HG03521 (cell line): ENCODE data around the gene KIF1A.

ENCODE experiments used
- ATAC-seq: cut with Tn5 transposase; IDR thresholded peaks from one replicate; pipeline ENCODE4 v1.9.1; 2021; ENCODE audit warnings: mild to moderate bottlenecking, moderate library complexity; ENCODE audit not compliant: unreplicated experiment

KIF1A gene

DNA sequence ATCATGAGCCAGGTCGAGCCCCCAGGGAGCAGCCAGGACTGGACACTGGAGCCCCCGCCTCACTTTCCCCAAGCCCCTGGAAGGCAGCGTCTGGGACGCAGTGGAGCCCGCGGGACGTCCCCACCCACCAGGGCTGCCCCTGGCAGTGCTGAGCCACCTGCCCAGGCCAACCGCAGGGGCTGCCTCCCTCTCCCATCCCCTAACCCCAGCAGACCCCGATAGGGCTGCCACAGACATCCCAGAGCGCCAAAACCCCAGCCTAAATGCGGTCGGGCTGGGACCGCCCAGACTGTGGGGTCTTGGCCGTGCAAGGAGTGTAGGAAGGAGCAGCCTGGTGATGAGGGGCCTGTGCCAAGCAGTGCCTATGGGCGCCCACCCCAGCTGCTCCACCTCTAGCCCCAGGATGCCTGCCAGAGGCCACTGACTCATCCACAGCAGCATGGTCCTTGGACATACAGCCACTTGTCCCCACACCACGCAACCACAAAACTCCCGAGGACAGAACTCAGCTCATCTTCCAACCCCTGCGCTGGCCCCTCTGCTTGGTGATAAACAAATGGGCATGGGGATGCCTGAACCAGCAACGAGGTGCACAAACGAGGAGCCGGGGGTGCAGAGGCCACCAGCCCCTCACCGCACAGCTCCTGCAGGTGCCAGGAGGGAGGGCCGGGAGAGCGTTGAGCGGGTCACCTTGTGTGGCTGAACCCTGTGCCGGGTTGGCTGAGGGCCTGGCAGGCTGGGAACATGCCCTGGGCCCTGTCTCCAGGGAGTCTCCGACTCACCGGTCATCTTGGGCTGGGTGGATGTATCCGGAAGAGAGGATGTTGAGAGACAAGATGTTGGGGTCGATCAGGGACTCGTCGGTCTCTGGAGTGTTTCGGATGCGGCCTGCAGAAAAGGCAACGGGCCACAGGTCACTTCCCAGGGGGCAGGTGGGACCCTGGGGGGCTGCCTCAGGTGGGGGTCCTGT lies 83.5 kb downstream of the KIF1A start:
- ATAC-seq, result no peak

DNA sequence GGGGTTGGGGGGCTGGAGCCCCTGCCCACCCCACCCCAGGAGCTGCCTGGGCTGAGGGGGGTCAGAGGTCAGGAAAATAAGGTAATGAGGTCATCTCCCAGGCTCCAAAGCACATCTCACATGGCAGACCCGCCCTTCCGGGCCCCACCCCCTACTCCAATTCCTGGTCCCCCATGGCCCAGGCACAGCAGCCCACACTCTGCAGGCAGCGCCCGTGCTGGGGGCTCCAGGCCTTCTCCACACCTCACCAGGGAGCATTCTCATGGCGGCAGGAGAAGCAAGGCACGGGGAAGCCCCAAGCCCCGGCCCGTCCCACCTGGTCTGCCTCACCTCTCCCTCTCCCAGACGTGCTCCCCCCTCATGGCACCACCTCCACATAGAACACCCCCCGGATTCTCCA lies 84.5 kb downstream of the KIF1A start:
- ATAC-seq, result no peak

DNA sequence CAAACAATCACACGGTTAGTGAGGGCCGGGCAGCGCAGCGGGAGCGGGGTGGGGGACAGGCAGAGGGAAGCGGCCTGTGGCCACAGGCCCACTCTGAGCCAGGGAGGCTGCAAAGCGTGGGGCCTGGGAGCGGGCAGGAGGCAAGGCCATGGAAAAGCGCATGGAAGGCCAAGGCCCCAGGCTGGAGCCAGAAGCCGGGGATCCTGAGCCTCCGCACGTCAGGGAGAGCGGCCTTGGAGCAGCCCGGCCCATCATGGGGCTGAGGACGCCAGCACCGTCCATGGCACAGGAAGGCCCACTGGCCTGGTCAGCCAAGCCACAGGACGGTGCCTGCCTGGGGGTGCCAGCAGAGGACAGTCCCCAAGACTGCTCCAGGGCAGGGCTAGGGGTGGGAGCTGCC lies 85.3 kb downstream of the KIF1A start:
- ATAC-seq, result no peak

DNA sequence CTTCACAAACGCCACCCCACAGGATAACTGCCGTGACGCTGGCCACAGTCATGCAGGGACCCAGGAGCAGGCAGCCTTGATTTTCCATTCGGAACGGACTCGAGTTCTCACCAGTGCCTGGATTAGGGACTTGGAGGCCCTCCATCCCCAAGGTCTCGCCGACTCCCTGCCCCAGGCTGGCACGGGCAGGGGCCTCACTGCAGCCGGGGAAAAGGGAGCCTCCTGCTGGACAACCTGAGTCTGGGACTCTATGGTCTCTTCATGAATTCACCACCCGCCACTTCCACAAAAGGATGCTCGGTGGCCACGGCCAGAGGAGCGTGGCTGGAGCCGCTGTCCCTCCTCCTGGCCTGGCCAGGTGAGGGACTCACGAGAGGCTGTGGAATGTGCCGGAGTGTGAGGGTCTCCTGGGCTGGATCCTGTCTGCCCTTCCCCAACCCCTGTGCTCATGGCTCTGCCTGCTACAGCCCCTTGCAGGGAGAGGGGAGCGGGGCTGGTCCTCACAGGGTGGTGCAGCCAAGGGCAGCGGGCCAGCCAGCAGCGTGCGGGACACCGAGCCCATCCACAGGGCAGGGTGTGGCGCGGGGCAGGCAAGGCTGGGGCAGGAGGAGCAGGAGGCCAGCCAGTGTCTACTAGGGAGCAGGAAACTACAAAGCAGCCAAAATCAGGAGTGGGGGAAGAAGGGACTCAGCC lies 86.1 kb downstream of the KIF1A start:
- ATAC-seq, result no peak

DNA sequence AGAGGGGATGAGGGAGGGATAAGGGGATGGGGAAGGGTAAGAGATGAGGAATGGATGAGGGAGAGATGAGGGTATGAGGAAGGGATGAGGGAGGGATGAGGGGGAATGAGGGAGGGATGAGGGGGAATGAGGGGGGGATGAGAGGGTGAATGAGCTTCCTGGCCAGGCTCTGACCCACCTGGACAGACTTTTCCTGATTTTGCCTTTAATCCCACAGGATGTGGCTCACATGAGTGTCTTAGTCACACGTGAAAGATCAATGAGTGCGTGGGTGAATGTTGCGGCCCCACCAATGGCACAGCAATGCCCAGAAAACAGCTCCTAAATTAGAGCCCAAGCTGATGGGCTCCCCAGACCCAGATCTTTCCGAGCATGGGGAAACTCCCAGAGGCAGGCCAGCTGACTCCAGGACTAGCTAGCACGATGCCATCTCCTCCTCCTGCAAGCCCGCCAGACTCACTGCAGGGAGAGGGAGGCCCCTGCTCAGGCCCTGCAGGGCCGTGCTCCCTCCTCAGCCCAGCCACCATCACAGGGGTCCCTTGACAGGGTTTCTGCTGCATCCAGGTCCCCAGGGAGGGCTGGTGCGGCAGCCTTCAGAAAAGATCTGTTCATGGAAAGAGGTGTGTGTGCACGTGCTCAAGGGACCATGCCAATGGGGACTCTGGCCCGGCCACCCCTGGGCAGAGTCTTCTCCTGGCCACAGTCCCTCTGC lies 87.0 kb downstream of the KIF1A start:
- no peak for ATAC-seq

DNA sequence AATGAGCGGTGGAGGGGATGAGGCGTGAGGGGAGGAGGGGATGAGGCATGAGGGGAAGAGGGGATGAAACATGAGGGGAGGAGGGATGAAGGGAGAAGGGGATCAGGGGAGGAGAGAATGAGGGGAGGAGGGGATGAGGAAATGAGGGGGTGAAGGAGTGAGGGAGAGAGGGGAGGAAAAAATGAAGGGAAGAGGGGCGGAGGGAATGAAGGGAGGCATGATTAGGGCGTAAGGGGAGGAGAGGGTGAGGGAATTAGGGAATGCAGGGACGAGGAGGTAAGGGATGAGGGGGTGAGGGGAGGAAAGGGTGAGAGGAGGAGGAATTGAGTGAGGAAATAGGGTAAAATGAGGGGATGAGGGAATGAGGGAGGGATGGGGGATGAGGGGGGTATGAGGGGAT lies 87.8 kb downstream of the KIF1A start:
- no peak for ATAC-seq

DNA sequence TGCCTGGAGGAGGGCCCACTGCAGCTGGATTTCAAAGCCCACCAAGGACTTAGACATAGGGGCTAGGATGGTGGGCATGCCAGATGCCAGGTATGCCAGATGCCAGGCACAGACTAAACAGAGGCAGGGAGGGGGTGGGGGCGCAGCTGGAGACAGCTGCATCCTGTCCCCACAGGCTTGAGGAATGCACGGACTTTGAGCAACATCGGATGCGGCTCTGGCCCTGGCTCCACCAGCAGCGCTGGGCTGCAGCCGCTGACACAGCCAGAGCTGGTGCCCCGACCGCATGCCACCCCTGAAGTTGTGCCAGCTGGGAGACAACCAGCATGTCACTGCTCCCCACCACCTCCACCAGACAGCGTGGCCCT lies 88.9 kb downstream of the KIF1A start:
- ATAC-seq, result no peak

DNA sequence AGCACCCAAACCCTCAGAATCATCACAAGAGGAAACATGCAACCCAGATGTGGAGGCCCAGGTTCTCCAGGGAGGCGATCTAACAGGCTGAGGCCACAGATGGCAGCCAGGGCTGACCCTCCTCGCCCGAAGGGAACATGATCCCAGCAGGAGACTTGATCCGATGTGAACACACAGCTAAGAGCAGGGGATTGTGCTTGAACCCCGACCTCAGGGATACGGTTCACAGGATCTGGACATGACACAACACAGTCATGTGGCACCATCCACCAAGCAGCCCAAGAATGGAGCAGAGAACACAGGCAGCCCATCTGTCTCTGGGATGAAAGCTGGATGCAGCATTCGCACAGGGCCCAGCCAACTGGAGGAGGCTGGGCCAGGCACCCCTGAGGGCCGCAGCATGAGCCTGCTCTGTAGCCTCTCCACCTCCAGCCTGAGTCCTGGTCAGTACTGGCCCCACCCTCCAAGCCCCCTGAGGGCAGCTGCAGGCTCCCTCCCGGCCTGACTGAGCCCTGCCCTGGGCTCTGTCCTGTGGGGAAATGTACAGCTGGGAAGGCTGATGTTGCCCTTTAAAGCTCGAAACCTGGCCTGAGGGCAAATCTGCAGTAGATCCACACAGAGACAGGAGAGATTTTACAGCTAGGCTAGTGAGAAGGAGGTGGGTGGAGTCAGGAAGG lies 89.4 kb downstream of the KIF1A start:
- no peak for ATAC-seq

DNA sequence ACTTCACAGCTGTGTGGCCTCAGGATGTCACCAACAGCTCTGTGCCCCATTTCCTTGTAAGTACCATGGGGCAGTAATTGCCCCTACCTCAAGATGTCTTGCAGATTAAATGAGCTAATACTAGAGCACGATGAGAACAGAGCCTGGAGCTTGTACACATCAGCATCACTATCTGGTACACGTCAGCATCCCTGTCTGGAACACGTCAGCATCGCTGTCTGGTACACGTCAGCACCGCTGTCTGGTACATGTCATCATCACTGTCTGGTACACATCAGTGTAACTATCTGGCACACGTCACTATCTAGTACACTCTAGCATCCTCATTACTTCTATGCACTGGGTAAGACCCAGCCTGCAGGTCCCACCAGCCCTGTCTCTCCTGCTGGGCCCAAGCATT lies 91.2 kb downstream of the KIF1A start:
- ATAC-seq, result no peak

DNA sequence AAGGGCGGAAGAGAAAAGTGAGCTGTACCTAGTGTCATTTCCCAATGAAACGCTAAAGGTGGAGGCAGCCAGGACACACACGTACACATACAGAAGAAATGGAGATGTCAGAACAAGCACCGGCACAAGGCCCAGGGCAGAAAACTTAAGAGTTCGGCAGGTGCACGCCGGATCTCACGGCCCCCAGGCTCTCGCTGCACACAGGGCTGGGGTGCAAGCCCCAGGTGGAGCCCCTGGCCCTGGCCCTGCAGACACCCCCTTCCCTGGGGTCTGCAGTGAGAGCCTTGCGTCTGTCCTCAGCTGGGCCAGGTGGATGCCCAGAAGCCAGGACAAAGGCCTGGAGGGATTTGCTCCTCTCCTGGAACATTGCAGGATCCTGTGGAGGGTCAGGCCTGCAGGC lies 91.7 kb downstream of the KIF1A start:
- ATAC-seq, result no peak

DNA sequence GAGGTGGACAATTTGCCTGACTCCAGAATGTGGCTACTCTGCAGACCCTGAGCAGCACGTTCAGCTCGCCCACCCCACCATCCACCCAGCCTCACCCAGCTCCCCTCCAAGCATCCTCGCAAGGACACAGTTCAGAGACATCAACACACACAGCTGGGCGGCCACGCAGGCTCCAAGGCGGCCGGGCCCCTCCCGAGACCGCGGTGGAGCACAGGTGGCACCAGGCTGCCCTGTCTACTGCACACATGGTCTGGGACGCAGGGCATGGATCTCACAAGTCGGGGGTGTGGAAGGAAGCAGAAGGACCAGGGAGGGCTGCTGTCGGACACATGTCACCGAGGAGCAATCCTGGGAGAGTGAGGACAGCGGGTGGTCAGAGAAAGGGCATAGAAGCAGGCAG lies 92.1 kb downstream of the KIF1A start:
- no peak for ATAC-seq

DNA sequence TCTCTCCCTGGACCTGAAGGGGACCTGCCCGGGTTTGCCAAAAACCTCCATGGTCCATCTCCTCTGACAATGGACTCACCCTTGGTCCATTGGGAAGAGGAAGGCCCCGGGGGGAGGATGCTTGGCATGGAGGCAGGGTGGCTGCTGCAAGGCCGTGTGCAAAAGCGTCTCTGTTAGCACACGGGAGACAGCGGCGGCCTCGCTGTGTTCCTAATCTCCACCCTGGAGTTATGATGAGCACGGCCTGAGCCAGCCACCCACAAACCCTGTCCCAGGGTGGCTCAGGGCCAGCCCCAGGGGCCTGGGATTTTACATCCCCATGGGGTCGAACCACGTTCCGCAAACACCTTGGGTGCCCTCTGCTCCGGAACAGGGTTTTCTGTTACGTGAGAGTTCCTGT lies 92.6 kb downstream of the KIF1A start:
- no peak for ATAC-seq

DNA sequence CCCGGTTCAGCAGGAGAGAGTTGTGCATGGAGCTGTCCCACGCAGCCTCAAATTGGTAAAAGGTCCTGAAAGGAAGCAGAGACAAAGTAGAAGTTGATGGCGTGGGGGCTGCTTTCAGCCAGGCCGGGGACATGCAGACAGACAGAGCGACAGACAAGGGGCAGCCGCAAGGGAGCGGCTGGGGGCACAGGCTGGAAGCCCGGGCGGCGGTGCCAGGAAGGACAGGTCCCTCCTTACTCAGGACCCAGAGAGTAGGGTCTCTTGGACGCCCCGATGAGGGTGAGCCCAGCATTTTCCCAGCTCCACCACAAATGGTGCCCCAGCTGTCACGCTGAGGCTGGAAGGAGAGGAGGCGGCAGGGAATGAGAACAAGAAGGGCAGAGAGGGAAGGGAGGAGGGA lies 93.1 kb downstream of the KIF1A start:
- no peak for ATAC-seq

DNA sequence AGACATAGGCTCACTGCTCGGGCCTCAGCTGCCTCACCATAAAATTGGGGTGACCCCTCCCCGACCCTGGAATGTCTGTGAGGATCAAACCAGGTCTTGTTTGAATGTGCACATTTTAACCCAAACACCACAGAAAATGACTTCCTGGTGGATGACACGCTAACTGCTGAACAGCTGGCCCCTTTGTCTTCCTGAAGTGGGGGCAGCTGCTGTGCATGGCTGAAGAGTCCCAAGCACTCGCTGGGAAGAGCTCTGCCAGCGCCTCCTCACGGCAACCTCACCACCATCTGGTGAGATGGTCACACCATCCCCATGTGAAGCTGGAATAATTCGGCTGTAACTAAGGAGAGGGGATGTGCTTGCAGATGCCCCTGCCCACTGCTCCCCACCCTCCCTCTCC lies 94.3 kb downstream of the KIF1A start:
- no peak for ATAC-seq

DNA sequence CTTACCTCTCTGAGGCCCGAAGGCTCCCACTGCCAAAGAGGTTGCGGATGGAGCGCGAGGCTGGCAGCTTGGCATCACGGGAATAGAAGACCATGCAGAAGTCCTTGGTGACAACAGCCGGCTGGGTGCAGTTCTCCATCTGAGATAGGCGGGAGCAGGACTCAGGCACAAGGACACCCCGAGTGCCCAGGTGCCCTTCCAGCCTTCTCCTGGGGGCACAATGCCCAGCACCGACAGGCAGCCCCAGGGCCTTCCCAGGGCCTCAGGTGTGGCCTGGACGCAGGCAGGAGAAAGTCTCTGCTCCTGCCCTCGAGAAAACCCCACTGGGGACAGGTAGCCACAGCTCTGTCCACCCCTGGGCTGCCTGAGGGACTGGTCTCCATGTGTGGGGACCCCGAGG lies 94.8 kb downstream of the KIF1A start:
- no peak for ATAC-seq

DNA sequence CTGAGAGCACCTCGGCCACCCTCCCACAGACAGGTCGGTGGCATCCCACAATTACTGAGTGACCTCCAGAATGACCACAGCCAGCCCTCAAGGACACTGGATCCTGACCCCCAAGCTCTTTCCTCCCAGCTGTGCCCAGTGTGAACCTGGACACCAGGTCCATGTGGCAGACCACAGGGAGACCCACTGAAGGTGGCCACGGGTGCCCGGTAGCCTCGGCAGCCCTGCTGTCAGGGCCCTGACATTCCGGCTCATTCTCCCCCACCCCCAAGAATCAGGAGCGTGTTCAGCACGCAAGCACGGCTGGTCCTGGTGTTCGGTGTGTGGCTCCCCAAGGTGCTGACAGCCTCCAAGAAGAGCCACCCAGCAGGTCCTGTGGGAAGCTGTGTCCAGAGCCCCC lies 95.6 kb downstream of the KIF1A start:
- ATAC-seq, result no peak

DNA sequence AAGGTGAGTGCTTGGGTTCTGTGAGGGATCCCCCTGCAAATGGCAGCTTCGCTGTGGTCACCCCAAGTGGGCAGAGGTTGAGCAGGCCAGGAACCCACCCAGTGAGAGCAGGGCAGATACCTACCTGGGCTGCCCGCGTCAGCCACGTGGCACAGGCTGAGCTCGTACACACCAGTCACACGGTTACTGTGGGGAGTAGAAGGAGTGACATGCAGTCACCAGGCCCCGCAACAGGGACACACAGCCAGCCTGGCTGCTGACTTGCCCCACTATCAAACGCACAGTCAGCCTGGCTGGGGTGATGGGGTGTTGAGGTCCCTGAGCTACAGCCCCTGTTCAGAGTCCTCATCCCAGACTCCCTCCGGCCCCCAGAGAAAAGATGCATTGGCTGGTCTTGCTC lies 96.2 kb downstream of the KIF1A start:
- no peak for ATAC-seq

DNA sequence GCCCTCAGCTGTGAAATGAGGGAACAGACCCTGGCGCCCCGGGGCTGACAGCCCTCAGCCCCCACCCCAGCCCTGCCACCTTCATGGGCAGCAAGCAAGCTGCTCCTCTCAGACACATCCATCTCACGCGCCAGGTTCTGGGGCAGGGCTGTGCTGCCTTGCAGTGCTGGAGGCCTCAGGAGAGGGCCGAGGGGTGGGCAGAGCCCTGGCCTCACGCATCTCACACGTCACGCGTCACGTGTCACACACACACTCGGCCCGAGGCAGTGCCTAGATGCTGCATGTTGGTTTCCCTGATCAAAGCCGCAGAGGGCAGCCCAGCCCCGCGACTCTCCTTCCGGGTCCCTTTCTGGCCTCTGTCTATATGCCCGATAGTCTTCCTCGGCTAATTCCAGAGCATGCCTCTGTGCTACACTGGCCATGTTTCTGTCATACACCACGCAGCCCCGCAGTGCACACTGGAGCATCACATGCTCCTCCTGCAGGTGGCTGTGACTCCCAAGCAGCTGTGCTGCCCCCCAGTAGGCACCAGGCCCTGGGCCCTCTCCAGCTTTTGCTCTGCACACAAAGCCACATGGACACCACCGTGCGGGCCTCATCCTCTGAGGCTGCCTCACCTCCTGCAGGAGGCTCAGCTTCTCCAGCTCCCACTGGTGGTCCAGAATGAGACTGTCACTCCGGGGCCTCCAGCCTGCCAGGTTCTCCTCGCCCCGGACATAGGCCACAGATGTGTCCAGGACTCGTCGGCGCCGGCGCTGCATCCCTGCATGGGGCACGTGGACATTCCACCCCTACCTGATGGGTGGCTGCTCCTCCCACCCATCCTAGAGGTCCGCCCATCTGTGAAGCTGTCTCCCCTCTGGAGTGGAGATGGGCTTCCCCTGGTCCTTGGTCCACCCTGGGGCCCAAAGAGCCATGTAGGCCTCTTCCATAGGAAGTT lies 97.0 kb downstream of the KIF1A start:
- no peak for ATAC-seq

DNA sequence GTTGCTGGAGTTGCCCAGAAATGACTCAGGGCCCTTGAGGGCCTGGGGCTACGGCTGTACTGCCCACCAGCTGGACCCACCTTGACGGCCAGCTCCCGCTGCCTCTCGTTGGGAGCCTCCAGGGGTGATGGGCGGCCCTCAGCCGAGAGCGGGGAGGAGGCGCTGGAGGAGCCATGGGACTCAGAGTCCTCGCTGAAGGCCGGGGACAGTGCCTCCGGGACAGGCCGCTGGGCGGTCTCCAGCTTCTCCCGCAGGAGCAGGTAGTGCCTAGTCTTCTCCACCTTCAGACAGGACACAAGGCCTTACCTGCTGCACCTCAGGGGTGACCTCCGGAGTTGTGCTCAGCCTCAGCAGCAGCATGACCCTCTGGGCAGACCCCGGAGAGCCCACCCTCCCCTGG lies 97.6 kb downstream of the KIF1A start:
- ATAC-seq, result no peak

DNA sequence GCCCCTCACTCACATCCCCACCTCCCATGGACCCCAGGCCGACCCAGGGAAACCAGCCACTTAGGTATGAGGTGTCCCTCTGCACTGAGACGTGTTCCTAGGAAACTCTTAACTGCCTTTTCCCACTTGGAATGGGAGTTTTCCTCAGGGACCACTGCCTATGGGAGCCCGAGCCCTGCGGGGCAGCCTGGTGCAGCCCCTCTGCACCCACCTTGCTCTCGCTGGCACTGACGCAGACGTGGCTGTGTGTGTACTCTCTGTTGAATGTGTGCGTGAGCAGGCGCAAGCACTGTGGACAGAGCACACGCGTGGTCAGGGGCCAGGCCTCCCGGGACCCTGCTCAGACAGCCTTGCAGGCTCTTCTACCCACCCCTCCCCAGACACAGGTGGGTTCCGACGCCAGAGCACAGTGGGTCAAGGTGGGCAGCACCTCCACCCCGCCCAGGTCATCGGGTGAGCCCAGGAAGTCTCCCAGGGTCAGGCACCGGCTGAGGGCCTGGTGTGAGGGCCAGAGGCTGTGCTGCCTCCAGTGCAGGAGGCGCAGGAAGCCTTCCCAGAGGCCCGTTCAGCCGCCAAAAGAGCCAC lies 98.3 kb downstream of the KIF1A start:
- ATAC-seq, result no peak
